ENCODE results near the gene POU6F2. TPM values are rescaled to one million over a fixed set of nuclear protein-coding genes. Genes with fewer than 3 reads are reported as not detected.
"Not testable (repeated sequence)": the region's sequence is repeated elsewhere in the genome, so short reads cannot be mapped to it uniquely, and the experiment has no call there.

Gene POU6F2
- total RNA-seq, 4 donors from 2014 or later = not detected

- Histone ChIP-seq H3K9me3 (no peaks in the 10 kb centered on the region), H3K4me1 (no peaks in the 10 kb centered on the region), H3K27ac (no peak overlapping the region), H3K36me3 (no peaks in the 10 kb centered on the region), H3K27me3 (no peaks in the 10 kb centered on the region), H3K4me3 (no peak overlapping the region)
- no peak for DNase-seq
- in situ Hi-C loops (cut with MboI; ENCODE audit: low sequenced_read_pairs in 4 of 4) (no loop called here), intact Hi-C loops (cut with DNase I; ENCODE audit: low total_unique reads) (no loop called here)
- TF ChIP-seq POLR2A (IDR thresholded peaks at IDR 0.05) = no peak
- TF ChIP-seq CTCF (IDR thresholded peaks at IDR 0.05 in 4 of 5, conservative IDR thresholded peaks at IDR 0.05 in 1 of 5) = no peak
- no peak for ATAC-seq
Observed at GRCh38 chr7:39002755-39003154, 25.0 kb downstream of the POU6F2 start.

GRCh38 chr7:39005036-39005435, 27.3 kb downstream of the POU6F2 start:
- Histone ChIP-seq H3K4me1 (no peaks in the 10 kb centered on the region), H3K36me3 (no peaks in the 10 kb centered on the region), H3K27ac (no peak overlapping the region), H3K27me3 (no peaks in the 10 kb centered on the region), H3K9me3 (no peaks in the 10 kb centered on the region), H3K4me3 (no peak overlapping the region)
- no peak for ATAC-seq
- intact Hi-C loops (cut with DNase I; ENCODE audit: low total_unique reads) = no loop called here
- no peak for DNase-seq
- in situ Hi-C loops (cut with MboI; ENCODE audit: low sequenced_read_pairs in 4 of 4) = no loop called here
- TF ChIP-seq POLR2A (IDR thresholded peaks at IDR 0.05) = no peak
- no peak for TF ChIP-seq CTCF (IDR thresholded peaks at IDR 0.05 in 4 of 5, conservative IDR thresholded peaks at IDR 0.05 in 1 of 5)

- Histone ChIP-seq H3K27ac (no peak overlapping the region), H3K4me1 (no peaks in the 10 kb centered on the region), H3K4me3 (no peak overlapping the region), H3K27me3 (no peaks in the 10 kb centered on the region), H3K36me3 (no peaks in the 10 kb centered on the region), H3K9me3 (no peaks in the 10 kb centered on the region)
- TF ChIP-seq POLR2A (IDR thresholded peaks at IDR 0.05) (no peak), CTCF (IDR thresholded peaks at IDR 0.05 in 4 of 5, conservative IDR thresholded peaks at IDR 0.05 in 1 of 5) (no peak)
- no peak for DNase-seq
- ATAC-seq = no peak
- in situ Hi-C loops (cut with MboI; ENCODE audit: low sequenced_read_pairs in 4 of 4) (no loop called here), intact Hi-C loops (cut with DNase I; ENCODE audit: low total_unique reads) (no loop called here)
Observed at GRCh38 chr7:39005461-39005860, 27.8 kb downstream of the POU6F2 start.

- H3K27me3 ChIP-seq; H3K36me3 ChIP-seq; in situ Hi-C loops (cut with MboI; ENCODE audit: low sequenced_read_pairs in 4 of 4); H3K27ac ChIP-seq; H3K9me3 ChIP-seq; ATAC-seq; DNase-seq; H3K4me1 ChIP-seq; H3K4me3 ChIP-seq; intact Hi-C loops (cut with DNase I; ENCODE audit: low total_unique reads): not testable (repeated sequence)
Observed at GRCh38 chr7:39013049-39013939, 35.6 kb downstream of the POU6F2 start.

- Histone ChIP-seq H3K27me3 (no peaks in the 10 kb centered on the region), H3K4me3 (no peak overlapping the region), H3K27ac (no peak overlapping the region), H3K9me3 (no peaks in the 10 kb centered on the region), H3K4me1 (no peaks in the 10 kb centered on the region), H3K36me3 (no peaks in the 10 kb centered on the region)
- TF ChIP-seq POLR2A (IDR thresholded peaks at IDR 0.05) (no peak), CTCF (IDR thresholded peaks at IDR 0.05 in 4 of 5, conservative IDR thresholded peaks at IDR 0.05 in 1 of 5) (no peak)
- DNase-seq = no peak
- intact Hi-C loops (cut with DNase I; ENCODE audit: low total_unique reads) = no loop called here
- in situ Hi-C loops (cut with MboI; ENCODE audit: low sequenced_read_pairs in 4 of 4) = no loop called here
- no peak for ATAC-seq
Observed at GRCh38 chr7:39016609-39017008, 38.9 kb downstream of the POU6F2 start.
